Duodenal mucosa (tissue), 2 donors: ENCODE measurements around the gene REEP1.
A peak's percentile ranks its signal among the peaks of the same experiment; 100 is the strongest.

Experiments used
- H3K27ac ChIP-seq: one replicate; pipeline ENCODE4 v1.7.0; 2013; ENCODE audit warnings: low read depth, low read length
- H3K27me3 ChIP-seq, 2 donors: one replicate each; pipeline ENCODE4 v1.7.0; 2013; ENCODE audit warnings: low read length in 2 of 2, control low read depth in 1 of 2; ENCODE audit not compliant: insufficient read depth in 2 of 2, control insufficient read depth in 1 of 2
- H3K36me3 ChIP-seq, 2 donors: one replicate each; pipeline ENCODE4 v1.7.0; 2013; ENCODE audit warnings: low read length in 2 of 2, control low read depth in 1 of 2; ENCODE audit not compliant: insufficient read depth in 2 of 2, control insufficient read depth in 1 of 2
- H3K4me1 ChIP-seq, 2 donors: one replicate each; pipeline ENCODE4 v1.7.0; 2013; ENCODE audit warnings: low read length in 2 of 2, control low read depth in 1 of 2; ENCODE audit not compliant: insufficient read depth in 2 of 2, control insufficient read depth in 1 of 2
- H3K4me3 ChIP-seq, 2 donors: one replicate each; pipeline ENCODE4 v1.7.0; 2013; ENCODE audit warnings: low read length in 2 of 2, low read depth in 1 of 2
- H3K9ac ChIP-seq, 2 donors: one replicate each; pipeline ENCODE4 v1.7.0; 2013; ENCODE audit warnings: low read length in 2 of 2, low read depth in 1 of 2
- H3K9me3 ChIP-seq, 2 donors: one replicate each; pipeline ENCODE4 v1.7.0; 2013; ENCODE audit warnings: low read length in 2 of 2, control low read depth in 1 of 2; ENCODE audit not compliant: control insufficient read depth in 1 of 2

REEP1 gene

GRCh38 chr2:86368161-86368824, 30.9 kb upstream of the REEP1 start:
- peaks cover 20 to 24% of the 10 kb centered on the region in 2 donors for H3K4me1 ChIP-seq
- peak overlapping the region in 1 of 2 donors; percentile 52 for H3K4me3 ChIP-seq
- no peaks in the 10 kb centered on the region for H3K27me3 ChIP-seq
- H3K36me3 ChIP-seq = no peaks in the 10 kb centered on the region
- no peak overlapping the region for H3K9ac ChIP-seq
- peaks cover 3 to 4% of the 10 kb centered on the region in 2 donors for H3K9me3 ChIP-seq
- no peak overlapping the region for H3K27ac ChIP-seq

GRCh38 chr2:86367499-86367777, 30.0 kb upstream of the REEP1 start:
- Histone ChIP-seq H3K4me3 (no peak overlapping the region), H3K36me3 (no peaks in the 10 kb centered on the region), H3K27me3 (no peaks in the 10 kb centered on the region), H3K4me1 (peaks cover 20 to 24% of the 10 kb centered on the region in 2 donors), H3K9ac (no peak overlapping the region), H3K9me3 (peaks cover 3 to 4% of the 10 kb centered on the region in 2 donors), H3K27ac (no peak overlapping the region)

GRCh38 chr2:86366651-86367498, 29.4 kb upstream of the REEP1 start:
- H3K36me3 ChIP-seq = no peaks in the 10 kb centered on the region
- no peaks in the 10 kb centered on the region for H3K27me3 ChIP-seq
- H3K9me3 ChIP-seq = peaks cover 3 to 4% of the 10 kb centered on the region in 2 donors
- no peak overlapping the region for H3K4me3 ChIP-seq
- no peak overlapping the region for H3K27ac ChIP-seq
- no peak overlapping the region for H3K9ac ChIP-seq
- H3K4me1 ChIP-seq = peaks cover 20 to 24% of the 10 kb centered on the region in 2 donors

- Histone ChIP-seq H3K27me3 (no peaks in the 10 kb centered on the region), H3K27ac (no peak overlapping the region), H3K9me3 (no peaks in the 10 kb centered on the region)
These were observed 27.5 kb upstream of the REEP1 start for GRCh38 chr2:86364894-86365293.

GRCh38 chr2:86360776-86361175, 23.4 kb upstream of the REEP1 start:
- H3K27me3 ChIP-seq = no peaks in the 10 kb centered on the region
- no peaks in the 10 kb centered on the region for H3K9me3 ChIP-seq
- no peaks in the 10 kb centered on the region for H3K36me3 ChIP-seq
- peaks cover 5% of the 10 kb centered on the region in 2 donors for H3K4me1 ChIP-seq
- H3K27ac ChIP-seq = no peak overlapping the region
- H3K4me3 ChIP-seq = no peak overlapping the region
- no peak overlapping the region for H3K9ac ChIP-seq

More at GRCh38 chr2:86364894-86365293, 27.5 kb upstream of the REEP1 start:
- Histone ChIP-seq H3K4me1 (peaks cover 18 to 20% of the 10 kb centered on the region in 2 donors), H3K9ac (no peak overlapping the region), H3K36me3 (no peaks in the 10 kb centered on the region), H3K4me3 (no peak overlapping the region)

GRCh38 chr2:86358957-86359356, 21.5 kb upstream of the REEP1 start:
- no peaks in the 10 kb centered on the region for H3K27me3 ChIP-seq
- H3K9me3 ChIP-seq = no peaks in the 10 kb centered on the region
- no peak overlapping the region for H3K4me3 ChIP-seq
- H3K9ac ChIP-seq = no peak overlapping the region
- H3K36me3 ChIP-seq = no peaks in the 10 kb centered on the region
- H3K4me1 ChIP-seq = peaks cover 5% of the 10 kb centered on the region in 2 donors
- H3K27ac ChIP-seq = no peak overlapping the region

- Histone ChIP-seq H3K36me3 (no peaks in the 10 kb centered on the region), H3K4me3 (no peak overlapping the region), H3K9me3 (no peaks in the 10 kb centered on the region), H3K9ac (no peak overlapping the region), H3K27me3 (no peaks in the 10 kb centered on the region), H3K27ac (no peak overlapping the region), H3K4me1 (peaks cover 5 to 7% of the 10 kb centered on the region in 2 donors)
These were observed 20.1 kb upstream of the REEP1 start for GRCh38 chr2:86357392-86357963.

- Histone ChIP-seq H3K9me3 (no peaks in the 10 kb centered on the region), H3K4me1 (peaks cover 4 to 10% of the 10 kb centered on the region in 2 donors), H3K27ac (no peak overlapping the region), H3K9ac (no peak overlapping the region), H3K4me3 (no peak overlapping the region), H3K27me3 (no peaks in the 10 kb centered on the region), H3K36me3 (no peaks in the 10 kb centered on the region)
These were observed 15.3 kb upstream of the REEP1 start for GRCh38 chr2:86352727-86353221.

GRCh38 chr2:86352137-86352726, 14.8 kb upstream of the REEP1 start:
- no peaks in the 10 kb centered on the region for H3K27me3 ChIP-seq
- H3K27ac ChIP-seq = no peak overlapping the region
- H3K9ac ChIP-seq = no peak overlapping the region
- peaks cover 0 to 8% of the 10 kb centered on the region in 2 donors for H3K4me1 ChIP-seq
- H3K9me3 ChIP-seq = no peaks in the 10 kb centered on the region
- H3K36me3 ChIP-seq = no peaks in the 10 kb centered on the region
- no peak overlapping the region for H3K4me3 ChIP-seq

- H3K36me3 ChIP-seq = no peaks in the 10 kb centered on the region
- no peak overlapping the region for H3K27ac ChIP-seq
- H3K9ac ChIP-seq = no peak overlapping the region
- H3K27me3 ChIP-seq = no peaks in the 10 kb centered on the region
- no peaks in the 10 kb centered on the region for H3K9me3 ChIP-seq
- H3K4me1 ChIP-seq = peaks cover 0 to 8% of the 10 kb centered on the region in 2 donors
- H3K4me3 ChIP-seq = no peak overlapping the region
These were observed 13.3 kb upstream of the REEP1 start for GRCh38 chr2:86350751-86351150.
